ENCODE results near the gene ENHO.

ENHO gene

GRCh38 chr9:34555936-34556525 lies 33.2 kb upstream of the ENHO start:
- DNase-seq (ENCODE audit: low read depth, low spot score): no peak

- no peak for DNase-seq (ENCODE audit: low read depth, low spot score)
Observed at GRCh38 chr9:34555500-34555899, 32.7 kb upstream of the ENHO start.

DNA sequence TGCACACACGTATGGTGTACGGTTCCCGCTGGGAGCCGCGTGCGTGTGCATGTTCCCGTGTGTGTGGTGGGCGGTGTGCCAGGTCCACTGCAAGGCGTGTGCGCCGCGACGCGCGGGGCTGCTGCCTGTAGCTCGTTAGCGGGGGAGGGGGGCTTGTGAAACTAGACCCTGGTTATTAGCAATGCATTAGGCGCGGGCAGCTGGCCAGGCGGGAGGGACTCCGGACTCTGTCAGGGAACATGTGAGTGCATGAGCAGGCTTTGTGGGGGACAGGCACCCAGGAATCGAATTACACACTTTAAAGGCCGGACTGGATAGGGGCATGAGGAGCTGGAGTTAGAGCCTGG lies 32.2 kb upstream of the ENHO start:
- DNase-seq (ENCODE audit: low read depth, low spot score): no peak

DNA sequence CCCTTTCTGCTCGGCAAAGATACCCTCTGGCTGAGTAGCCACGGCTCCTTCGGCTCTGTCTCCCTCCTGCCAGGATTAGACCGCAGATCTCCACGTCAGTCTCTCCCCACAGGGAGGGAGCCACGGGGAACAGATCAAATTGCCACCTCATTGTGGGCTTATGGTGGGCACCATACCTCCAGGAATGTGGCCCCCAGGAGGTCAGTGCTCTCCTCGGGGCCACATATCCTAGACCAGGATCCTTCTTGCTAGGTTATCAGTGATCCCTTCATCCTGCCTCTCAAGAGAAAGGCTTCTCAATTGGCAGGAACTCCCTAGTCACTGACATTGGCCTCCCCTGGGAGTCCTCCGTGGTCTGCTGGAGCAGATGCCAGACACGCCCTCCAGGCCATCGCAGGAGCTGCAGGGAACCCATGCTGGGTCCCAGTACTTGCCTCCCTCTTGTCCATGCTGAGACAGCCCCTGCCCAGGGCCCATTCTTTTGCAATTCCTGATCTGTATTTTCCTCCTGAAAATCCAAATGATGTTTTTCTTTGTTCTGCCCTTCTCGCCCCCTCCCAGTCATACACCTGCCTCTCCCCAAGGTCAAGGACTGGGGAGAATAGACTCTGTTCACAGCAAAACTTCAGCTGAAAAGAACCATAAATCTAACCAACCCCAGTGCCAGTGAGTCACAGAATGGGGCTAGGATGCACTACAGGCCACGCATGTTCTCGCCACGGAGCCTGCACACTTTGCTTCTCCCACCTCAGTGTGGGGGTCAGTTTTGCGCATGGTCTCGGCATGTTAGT lies 31.6 kb upstream of the ENHO start:
- peak; percentile 53 for DNase-seq (ENCODE audit: low read depth, low spot score)

GRCh38 chr9:34553511-34554021 lies 30.8 kb upstream of the ENHO start:
- DNase-seq (ENCODE audit: low read depth, low spot score): peak; percentile 45

- DNase-seq (ENCODE audit: low read depth, low spot score): no peak
Observed at GRCh38 chr9:34552986-34553385, 30.2 kb upstream of the ENHO start.

DNA sequence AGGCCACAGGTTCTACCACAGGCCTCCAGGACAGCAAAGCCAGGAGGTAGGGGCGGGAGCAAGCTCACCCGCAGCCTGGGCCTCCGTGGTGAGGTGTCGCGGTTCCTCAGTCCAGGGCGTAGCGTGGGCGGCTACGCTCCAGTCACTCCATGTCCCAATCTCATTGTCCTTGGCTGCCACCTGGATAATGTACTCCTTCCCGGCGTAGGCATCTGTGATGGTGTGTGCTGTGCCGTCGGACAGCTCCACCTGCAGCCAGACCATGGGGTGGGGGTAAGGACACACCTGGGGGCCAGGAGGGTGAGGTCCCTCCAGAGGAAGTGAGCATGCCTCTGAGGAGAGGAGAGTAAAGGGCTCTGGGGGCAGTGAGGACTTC lies 29.8 kb upstream of the ENHO start:
- no peak for DNase-seq (ENCODE audit: low read depth, low spot score)

- DNase-seq (ENCODE audit: low read depth, low spot score): no peak
Observed at GRCh38 chr9:34551751-34552605, 29.2 kb upstream of the ENHO start.

DNA sequence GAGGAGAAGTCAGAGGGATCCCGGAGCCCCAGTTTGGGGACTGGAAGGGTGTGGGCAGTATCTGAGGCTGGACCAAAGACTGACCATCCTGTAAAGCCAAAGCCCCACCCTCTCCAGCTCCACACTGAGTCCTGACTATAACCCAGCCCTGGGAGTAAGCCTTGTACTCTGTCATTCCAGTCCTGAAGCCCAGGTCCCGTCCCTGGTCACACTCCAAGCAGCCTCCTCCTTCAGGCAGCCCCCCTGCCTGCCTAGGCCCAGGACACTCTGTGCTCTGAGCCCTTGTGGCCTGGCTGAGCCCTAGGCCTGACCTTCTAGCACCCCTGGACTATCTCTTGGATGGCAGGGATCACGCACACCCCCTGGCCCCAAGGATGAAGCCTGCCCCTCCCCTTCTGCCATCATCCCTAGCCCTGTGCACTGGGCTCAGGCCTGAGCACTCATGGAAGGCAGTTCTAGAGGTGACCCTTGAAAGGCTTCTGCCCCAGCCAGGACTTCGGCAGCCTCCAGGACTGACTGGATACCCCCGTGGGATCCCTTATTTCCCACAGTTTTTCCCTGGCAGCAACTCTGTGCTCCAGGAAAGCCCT lies 28.0 kb upstream of the ENHO start:
- DNase-seq (ENCODE audit: low read depth, low spot score): no peak

GRCh38 chr9:34550016-34550680 lies 27.4 kb upstream of the ENHO start:
- no peak for DNase-seq (ENCODE audit: low read depth, low spot score)

DNA sequence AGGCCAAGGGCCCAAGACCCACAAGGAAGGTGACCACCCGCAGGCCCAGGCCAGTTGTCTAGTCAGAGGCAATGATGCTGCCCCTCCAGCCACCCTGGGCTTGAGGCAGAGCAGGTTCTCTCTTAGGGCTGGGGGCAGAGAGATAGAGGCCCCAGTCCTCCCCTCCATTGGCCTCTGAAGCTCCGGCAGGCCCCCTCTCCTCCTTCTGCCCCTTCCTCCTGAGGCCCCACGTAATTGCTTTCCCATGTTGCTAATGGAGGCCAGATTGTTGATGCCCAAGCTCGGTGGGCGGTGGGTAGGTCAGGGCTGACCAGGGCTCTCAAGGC lies 26.6 kb upstream of the ENHO start:
- no peak for DNase-seq (ENCODE audit: low read depth, low spot score)

DNA sequence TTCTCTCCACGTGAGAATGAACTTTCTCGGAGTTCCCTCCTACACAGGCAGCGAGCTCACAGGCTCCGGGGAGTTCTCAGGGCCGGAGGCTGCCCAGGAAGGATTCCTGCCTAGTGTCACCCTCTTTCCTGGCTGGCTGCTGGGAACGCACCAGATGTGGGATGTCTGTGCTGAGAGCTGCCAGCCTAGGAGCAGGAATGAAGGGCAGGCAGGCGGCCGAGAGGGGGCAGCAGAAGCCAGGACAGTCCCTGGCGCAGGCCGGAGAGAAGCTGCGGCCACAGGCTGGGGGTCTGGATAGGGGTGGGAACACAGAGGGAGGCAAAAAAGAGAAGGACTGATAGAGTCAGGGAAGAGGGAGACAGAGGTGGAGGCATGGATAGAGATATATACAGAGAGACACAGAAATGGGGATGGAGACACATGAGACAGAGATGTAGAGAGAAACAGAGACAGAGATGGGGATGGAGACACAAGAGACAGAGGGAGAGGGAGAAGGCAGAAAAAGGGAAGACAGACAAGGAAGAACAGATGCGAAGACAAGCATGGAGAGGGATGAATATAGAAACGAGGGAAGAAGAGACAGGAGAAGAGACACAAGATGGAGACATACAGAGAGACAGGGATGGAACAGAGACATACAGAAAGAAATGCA lies 25.3 kb upstream of the ENHO start:
- peak; percentile 87 for DNase-seq (ENCODE audit: low read depth, low spot score)

GRCh38 chr9:34546834-34547827 lies 24.3 kb upstream of the ENHO start:
- peak; percentile 92 for DNase-seq (ENCODE audit: low read depth, low spot score)

DNA sequence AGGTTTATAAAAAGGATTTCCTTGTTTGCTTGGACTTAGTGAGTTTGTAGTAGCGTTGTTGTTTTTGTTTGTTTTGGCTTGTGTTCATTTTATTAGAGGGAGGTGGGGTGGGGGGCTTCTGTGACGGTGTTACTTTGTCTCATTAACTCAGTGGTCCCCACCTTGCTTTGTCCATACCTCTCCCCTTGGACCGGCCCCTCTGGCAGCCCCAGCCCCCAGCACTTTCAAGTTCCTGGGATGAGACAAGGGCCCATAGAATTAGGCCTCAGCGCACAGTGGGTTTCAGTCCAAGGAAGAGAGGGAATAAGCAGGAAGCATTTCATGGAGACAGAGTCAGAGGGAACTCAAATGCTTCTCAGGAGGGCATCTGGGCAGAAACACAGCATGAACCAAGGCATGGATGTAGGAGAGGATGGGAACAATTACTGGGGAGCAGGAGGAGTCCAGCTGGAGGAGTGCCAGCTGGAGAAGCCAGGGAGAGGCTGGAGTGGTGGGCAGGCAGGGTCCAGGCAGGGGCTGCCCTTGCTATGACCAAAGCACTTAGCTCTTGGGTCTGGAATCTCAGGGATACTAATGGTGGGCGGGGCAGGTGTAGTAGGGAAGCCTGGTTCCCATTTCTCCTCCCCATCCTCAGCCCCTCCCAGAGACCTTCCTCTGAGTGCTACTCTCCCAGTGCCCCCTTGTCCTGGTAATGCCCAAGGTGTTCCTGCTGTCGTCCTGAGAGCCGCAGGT lies 23.5 kb upstream of the ENHO start:
- DNase-seq (ENCODE audit: low read depth, low spot score): no peak

DNA sequence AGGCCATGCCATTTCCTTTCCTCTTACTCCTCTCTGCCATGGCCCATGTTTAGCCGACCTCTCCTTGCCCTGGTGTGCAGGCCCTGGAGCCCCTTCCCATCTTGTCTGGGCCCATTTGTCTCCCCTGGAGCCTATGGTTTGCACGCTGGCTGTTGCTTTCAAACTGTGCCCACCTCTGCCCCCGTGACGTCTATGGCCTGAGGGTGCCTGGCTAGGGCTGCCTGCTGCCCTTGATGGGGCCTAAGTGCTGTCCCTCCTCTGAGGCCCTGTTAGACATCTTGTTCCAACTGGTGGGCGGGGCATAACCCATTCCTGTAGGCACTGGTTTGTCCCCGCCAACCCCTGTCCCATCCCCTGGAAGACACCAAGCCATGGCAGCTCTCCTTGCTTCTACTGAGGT lies 22.7 kb upstream of the ENHO start:
- DNase-seq (ENCODE audit: low read depth, low spot score): no peak

DNA sequence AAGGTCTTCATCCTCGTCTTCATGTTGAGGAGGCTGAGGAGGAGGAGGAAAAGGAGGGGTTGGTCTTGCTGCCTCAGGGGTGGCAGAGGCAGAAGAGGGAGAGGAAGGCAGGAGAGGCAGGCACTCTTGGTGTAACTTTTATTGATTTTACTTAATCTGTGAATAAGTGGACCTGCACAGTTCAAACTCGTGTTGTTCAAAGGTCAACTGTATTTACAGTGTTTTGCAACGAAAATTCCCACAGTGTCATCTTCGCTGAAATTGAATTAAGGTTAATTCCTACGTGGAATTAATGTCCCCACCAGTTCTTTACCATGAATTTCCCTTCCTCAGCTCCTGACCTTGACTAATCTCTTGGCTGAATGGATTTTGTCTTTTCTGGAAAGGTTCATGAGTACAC lies 21.2 kb upstream of the ENHO start:
- no peak for DNase-seq (ENCODE audit: low read depth, low spot score)

- DNase-seq (ENCODE audit: low read depth, low spot score): no peak
Observed at GRCh38 chr9:34541540-34541939, 18.8 kb upstream of the ENHO start.

DNA sequence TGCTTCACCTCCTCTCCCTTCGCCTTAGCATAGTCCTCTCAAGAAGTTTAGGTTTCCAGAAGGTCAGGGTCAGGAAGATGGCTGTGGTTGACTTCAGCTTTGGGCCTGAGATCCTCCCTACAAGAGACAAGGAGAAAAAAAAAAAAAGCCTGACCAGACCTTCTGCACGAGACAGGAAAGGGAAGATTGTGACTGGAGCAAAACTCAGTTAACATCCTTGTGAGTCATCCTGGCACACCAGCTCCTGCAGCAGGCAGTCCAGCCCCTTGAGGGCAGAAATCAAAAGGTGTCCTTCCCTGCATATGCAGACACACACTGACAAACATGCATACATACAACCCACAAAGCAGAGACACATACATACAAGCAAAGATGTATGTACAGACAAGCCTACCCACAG lies 18.0 kb upstream of the ENHO start:
- DNase-seq (ENCODE audit: low read depth, low spot score): no peak

GRCh38 chr9:34536685-34537084 lies 13.9 kb upstream of the ENHO start:
- DNase-seq (ENCODE audit: low read depth, low spot score): no peak
